Heart right ventricle (tissue), 16 donors: Measurements from ENCODE around the gene CDHR5. TPM values are rescaled to one million over a fixed set of nuclear protein-coding genes. Genes with fewer than 3 reads are reported as not detected.
A peak's percentile ranks its signal among the peaks of the same experiment; 100 is the strongest.

Experiments used
- ATAC-seq, 8 donors: fragments of 200-7000 bp; cut with Tn5 transposase; one replicate each; pipeline ENCODE4 v1.9.1; 2020; ENCODE audit warnings: mild to moderate bottlenecking in 8 of 8, moderate library complexity in 8 of 8, moderate number of reproducible peaks in 1 of 8
- DNase-seq, 2 donors: peaks; one replicate each; pipeline ENCODE4 v3.0.0-alpha.2; 2020
- H3K27ac ChIP-seq, 10 donors: fragments of 200-600 bp; sonication (generic) in 2 of 10; one replicate each; pipeline versions ENCODE4 v1.5.0 to v1.8.0; 2020 to 2022; ENCODE audit warnings: mild to moderate bottlenecking in 3 of 10
- H3K27me3 ChIP-seq, 7 donors: fragments of 200-600 bp; one replicate each; pipeline ENCODE4 v1.8.0; 2021 to 2022; ENCODE audit warnings: mild to moderate bottlenecking in 2 of 7
- H3K36me3 ChIP-seq, 9 donors: fragments of 200-600 bp; sonication (generic) in 1 of 9; one replicate each; pipeline versions ENCODE4 v1.5.0 to v1.8.0; 2020 to 2022; ENCODE audit warnings: mild to moderate bottlenecking in 2 of 9
- H3K4me1 ChIP-seq, 9 donors: fragments of 200-600 bp; sonication (generic) in 1 of 9; one replicate each; pipeline versions ENCODE4 v1.5.0 to v1.8.0; 2020 to 2022; ENCODE audit warnings: mild to moderate bottlenecking in 4 of 9
- H3K4me3 ChIP-seq, 10 donors: fragments of 200-600 bp; sonication (generic) in 2 of 10; one replicate each; pipeline versions ENCODE4 v1.5.0 to v1.8.0; 2020 to 2022; ENCODE audit warnings: mild to moderate bottlenecking in 7 of 10, moderate library complexity in 2 of 10
- H3K9me3 ChIP-seq, 11 donors: fragments of 200-600 bp in 10 of 11; sonication (generic) in 2 of 11; one replicate each; pipeline versions ENCODE4 v1.5.0 to v1.8.0; 2013 to 2022; ENCODE audit warnings: mild to moderate bottlenecking in 2 of 11, control low read depth in 1 of 11, moderate library complexity in 1 of 11
- CTCF ChIP-seq, 9 donors: fragments of 200-600 bp; sonication (generic) in 2 of 9; IDR thresholded peaks; one replicate each; pipeline versions ENCODE4 v1.5.0 to v1.8.0; 2021 to 2022; ENCODE audit warnings: antibody characterized with exemption in 9 of 9, mild to moderate bottlenecking in 5 of 9, moderate library complexity in 1 of 9
- WGBS, 2 donors: extraction: QIAGEN DNeasy Blood & Tissue Kit; methylation state at CpG; one replicate each; pipeline ENCODE4 v1.1.7; 2013; ENCODE audit warnings: inconsistent platforms in 1 of 2; 5-methylcytosine and 5-hydroxymethylcytosine counted together
- intact Hi-C, 10 donors: fragments of 100-400 bp; cut with DNase I; formaldehyde crosslinking; loops; one replicate each; pipeline versions ENCODE4 v1.11.1 to v1.14.2; 2022
- polyA plus RNA-seq, 2 donors: library from polyadenylated mRNA; stranded (reverse); fragments of 200-250 nt; gene quantifications; one replicate each; pipeline ENCODE4 v1.2.3, GENCODE V29; 2013
- total RNA-seq, 10 donors: library from RNA; stranded (reverse); fragmentation: NEBNext Ultra II Directional in 3 of 10; extraction: Animal tissue kit (Norgen Biotek cat#: 25700) in 3 of 10; gene quantifications; one replicate each; pipeline versions ENCODE4 v1.2.1 to v1.2.4, GENCODE V29; 2021 to 2023
- donor health status: Arrhythmogenic right ventricular cardiomyopathy.
- donor health status: ischemic (EF 13 %, LVEDD 7.1; RV severe dilation, severe dysfunction).
- donor health status: healthy with polysubstance abuse.
- donor health status: DM: no; HTN: yes; CAD: no.
- donor health status: DM: no; HTN: no; CAD: no.
- donor health status: ischemic (EF 25% LVEDD 6.9; RV normal size, moderate dysfunction).
- donor health status: ischemic (EF 25% LVEDD 5.7; RV mildly dilated, moderate dysfunction).
- donor health status: healthy.
- donor health status: DM: yes; HTN: yes; CAD: no.
- donor health status: Ischemic cardiomyopathy.
- donor health status: ischemic (EF 35%, LVEDD 5.7; RV mildly dilated, moderate dysfunction).
- donor health status: nonischemic (EF 11% LVEDD 7.7; RV severe dilation, severe dysfunction).
- donor health status: DM: yes; HTN: yes; CAD: no.
- donor health status: PGD.
- donor health status: ischemic (EF 29% LVEDD 5.4; RV normal size, mild dysfunction).
- donor health status: nonischemic (EF 23%, LVEDD 6.1; RV moderate dilation, normal function).

Gene CDHR5
- total and polyA plus RNA-seq, 12 donors, result not detected

- no peak for TF ChIP-seq CTCF (IDR thresholded peaks at IDR 0.05)
- no peak for DNase-seq
- Histone ChIP-seq H3K36me3 (no peaks in the 10 kb centered on the region), H3K4me3 (no peak overlapping the region), H3K27me3 (peaks cover 0 to 39% (median 24%) of the 10 kb centered on the region in 7 donors), H3K27ac (no peak overlapping the region), H3K4me1 (peaks cover 0 to 12% (median 4%) of the 10 kb centered on the region in 9 donors), H3K9me3 (no peaks in the 10 kb centered on the region)
- no peak for ATAC-seq
- WGBS, 2 donors, result 94% methylated on average over 31 of the region's 31 CpGs
- intact Hi-C loops, result loop anchor here in 1 of 10 donors (10.0 kb wide), 1 partner anchor 93 kb away; the partner anchor contains the start of genes HRAS and LRRC56
Observed at GRCh38 chr11:628056-628455, 3.3 kb upstream of the CDHR5 start.

- Histone ChIP-seq H3K36me3 (peaks cover 0 to 5% (median 0%) of the 10 kb centered on the region in 9 donors), H3K27ac (no peak overlapping the region), H3K27me3 (peaks cover 0 to 39% (median 24%) of the 10 kb centered on the region in 7 donors), H3K4me1 (peaks cover 0 to 12% (median 4%) of the 10 kb centered on the region in 9 donors), H3K4me3 (no peak overlapping the region), H3K9me3 (no peaks in the 10 kb centered on the region)
- 21 to 26% methylated on average over 23 to 28 of the region's 28 CpGs for WGBS, 2 donors
- no peak for TF ChIP-seq CTCF (IDR thresholded peaks at IDR 0.05)
- intact Hi-C loops, result loop anchor here in 1 of 10 donors (10.0 kb wide), 1 partner anchor 92 kb away; the partner anchor contains the start of genes HRAS and LRRC56
- DNase-seq, result no peak
- no peak for ATAC-seq
Observed at GRCh38 chr11:627308-627576, 2.5 kb upstream of the CDHR5 start.

- no peaks in the 10 kb centered on the region for H3K9me3 ChIP-seq
- H3K4me1 ChIP-seq, result peaks cover 0 to 12% (median 4%) of the 10 kb centered on the region in 9 donors
- peaks cover 0 to 39% (median 24%) of the 10 kb centered on the region in 7 donors for H3K27me3 ChIP-seq
- intact Hi-C loops, result loop anchor here in 1 of 10 donors (10.0 kb wide), 1 partner anchor 92 kb away; the partner anchor contains the start of genes HRAS and LRRC56
- H3K27ac ChIP-seq, result no peak within 1 kb of the TSS
- TF ChIP-seq CTCF (IDR thresholded peaks at IDR 0.05), result no peak
- ATAC-seq, result peak in 2 of 8 donors; percentile 15 to 27
- no peak for DNase-seq
- 12 to 17% methylated on average over 38 to 69 of the region's 72 CpGs for WGBS, 2 donors
- no peak within 1 kb of the TSS for H3K4me3 ChIP-seq
- H3K36me3 ChIP-seq, result peaks cover 0 to 6% (median 0%) of the 10 kb centered on the region in 9 donors
Observed at GRCh38 chr11:626475-627307, 1.9 kb upstream of the CDHR5 start, which contains the start of gene SCT. Gene SCT, minus strand, starts transcription at chr11:627181. Its CDS starts 38 bp downstream, at chr11:627143.

GRCh38 chr11:625636-626268 is 997 bp upstream of the CDHR5 start:
- H3K4me3 ChIP-seq, result no peak overlapping the region
- H3K36me3 ChIP-seq, result peaks cover 0 to 6% (median 0%) of the 10 kb centered on the region in 9 donors
- ATAC-seq, result peak in 2 of 8 donors; percentile 9 to 29
- WGBS, 2 donors, result 74 to 84% methylated on average over 22 of the region's 22 CpGs
- intact Hi-C loops, result loop anchor here in 1 of 10 donors (10.0 kb wide), 1 partner anchor 91 kb away; the partner anchor contains the start of genes HRAS and LRRC56
- no peak overlapping the region for H3K27ac ChIP-seq
- peaks cover 0 to 12% (median 4%) of the 10 kb centered on the region in 9 donors for H3K4me1 ChIP-seq
- TF ChIP-seq CTCF (IDR thresholded peaks at IDR 0.05), result no peak
- H3K9me3 ChIP-seq, result no peaks in the 10 kb centered on the region
- DNase-seq, result no peak
- peaks cover 0 to 39% (median 24%) of the 10 kb centered on the region in 7 donors for H3K27me3 ChIP-seq
